Esophagus mucosa (tissue), 1 donor: ENCODE results near the gene DDX49. TPM values are rescaled to one million over a fixed set of nuclear protein-coding genes. Genes with fewer than 3 reads are reported as not detected.

ENCODE experiments used
- ATAC-seq: fragments of 200-7000 bp; cut with Tn5 transposase; one replicate; pipeline ENCODE4 v1.9.1; 2020
- total RNA-seq: library from RNA; stranded (reverse); gene quantifications from one replicate; pipeline ENCODE4 v1.2.4, GENCODE V29; 2023
- donor health status: DM: yes; HTN: yes; CAD: no.

The DDX49 gene
- total RNA-seq, 1 donor from 2014 or later = 56.0 TPM

DNA sequence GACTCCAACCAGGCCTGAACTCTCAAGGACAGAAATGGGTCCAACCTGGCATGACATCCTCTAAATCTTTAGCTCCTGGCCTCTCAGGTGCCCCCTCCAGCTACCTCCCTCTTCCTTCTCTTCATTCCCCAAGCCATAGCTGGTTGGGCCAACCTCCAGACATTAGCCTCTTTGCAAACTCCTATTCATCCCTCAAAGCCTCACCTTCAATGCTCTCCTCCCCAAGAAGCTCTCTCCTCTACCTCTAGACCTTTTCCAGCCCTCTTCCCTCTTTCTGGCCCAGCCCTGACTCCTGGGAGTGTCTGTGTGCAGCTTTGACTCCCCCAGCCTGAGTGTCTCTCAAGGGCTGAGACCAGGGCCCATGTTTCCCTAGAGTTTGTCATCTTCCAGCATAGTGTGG lies 26.8 kb downstream of the DDX49 start:
- no peak for ATAC-seq

DNA sequence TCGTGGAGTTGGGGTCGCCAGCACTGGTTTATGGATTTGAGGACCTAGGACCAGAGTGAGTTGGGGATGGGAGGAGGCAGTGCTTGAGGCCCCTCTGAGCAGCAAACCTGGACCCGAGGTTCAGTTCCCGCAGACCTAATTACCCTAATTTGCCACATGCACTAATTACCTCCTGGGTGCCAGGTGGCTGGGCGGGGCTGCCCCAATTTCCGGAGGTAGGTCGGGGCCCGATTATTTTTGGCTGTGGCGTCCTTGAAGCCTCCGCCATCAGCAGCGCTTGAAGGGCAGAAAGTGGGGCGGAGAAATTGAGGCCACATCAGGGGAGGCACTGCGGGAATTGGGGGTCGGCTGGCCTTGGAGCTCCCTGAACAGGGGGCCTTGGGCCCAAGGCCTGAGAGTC lies 27.4 kb downstream of the DDX49 start:
- ATAC-seq = no peak

DNA sequence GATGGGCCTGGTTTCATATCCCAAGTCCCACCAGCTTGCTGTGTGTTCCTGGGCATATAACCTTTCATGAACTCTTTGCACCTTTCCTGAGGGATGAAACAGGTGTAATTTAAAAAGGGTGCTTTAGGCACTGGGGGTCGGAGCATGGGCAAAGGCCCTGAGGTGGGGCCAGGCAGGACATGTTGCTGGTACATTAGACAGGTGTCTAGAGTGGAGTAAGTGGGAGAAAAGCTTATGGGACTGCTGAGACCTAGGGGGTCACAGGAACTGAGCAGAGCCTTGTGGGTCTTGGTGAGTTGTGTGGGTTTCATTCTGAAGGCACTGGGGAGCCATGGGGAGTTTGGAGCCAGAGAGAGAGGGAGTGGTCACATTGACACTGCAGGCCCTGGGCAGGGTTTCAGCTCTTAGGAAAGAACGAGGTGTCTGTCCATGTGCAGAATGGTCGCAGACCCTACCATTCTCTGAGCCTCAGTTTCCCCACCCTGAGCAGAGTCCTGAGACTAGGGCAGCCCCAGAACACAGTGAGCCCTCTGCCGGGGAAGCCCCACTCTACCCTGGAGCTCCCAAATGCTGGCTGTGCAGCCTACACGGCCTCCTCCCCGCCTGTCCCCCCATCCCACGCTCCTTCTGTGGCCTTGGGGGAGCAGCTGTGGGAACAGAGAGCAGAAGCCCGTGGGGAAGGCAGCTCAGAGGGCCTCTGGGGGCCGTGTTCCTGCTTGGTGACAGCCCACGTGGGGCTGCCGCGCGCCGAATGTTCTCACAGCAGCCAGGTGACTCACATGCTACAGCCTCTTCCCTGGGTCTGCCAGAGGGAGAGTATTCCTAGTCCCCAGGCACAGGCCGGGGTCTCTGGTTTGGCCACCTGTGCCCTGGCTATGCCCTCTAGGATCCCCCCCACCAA lies 28.8 kb downstream of the DDX49 start:
- peak; percentile 24 for ATAC-seq

DNA sequence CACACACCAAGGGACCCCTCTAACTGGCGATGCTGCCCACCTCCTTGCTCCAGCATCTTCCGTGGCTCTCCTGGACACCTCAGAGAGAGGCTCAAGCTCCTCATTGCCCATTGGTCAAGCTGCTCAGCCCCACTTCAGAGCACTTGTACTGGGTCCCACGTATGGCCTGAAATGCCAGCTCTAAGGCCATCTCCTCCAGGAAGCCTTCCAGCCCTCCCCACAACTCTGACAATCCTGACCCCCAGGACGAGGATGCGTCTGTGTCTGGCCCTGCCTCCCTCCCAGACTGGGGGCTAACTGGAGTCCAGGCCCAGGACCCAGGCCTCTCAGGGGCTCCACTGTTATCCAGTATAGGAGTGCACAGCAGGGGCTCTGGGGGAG lies 29.5 kb downstream of the DDX49 start:
- ATAC-seq = no peak

DNA sequence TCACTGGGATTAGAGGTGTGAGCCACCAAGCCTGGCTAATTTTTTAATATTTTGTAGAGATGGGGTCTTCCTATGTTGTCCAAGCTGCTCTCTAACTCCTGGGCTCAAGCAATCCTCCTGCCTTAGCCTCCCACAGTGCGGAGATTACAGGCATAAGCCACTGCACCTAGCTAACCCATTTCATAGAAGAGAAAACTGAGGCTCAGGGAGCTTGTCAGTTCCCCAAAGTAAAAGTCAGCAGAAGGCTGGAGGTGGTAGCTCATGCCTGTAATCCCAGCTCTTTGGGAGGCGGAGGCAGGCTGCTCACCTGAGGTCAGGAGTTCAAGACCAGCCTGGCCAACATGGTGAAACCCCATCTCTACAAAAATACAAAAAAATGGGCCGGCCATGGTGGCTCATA lies 30.3 kb downstream of the DDX49 start:
- no peak for ATAC-seq

DNA sequence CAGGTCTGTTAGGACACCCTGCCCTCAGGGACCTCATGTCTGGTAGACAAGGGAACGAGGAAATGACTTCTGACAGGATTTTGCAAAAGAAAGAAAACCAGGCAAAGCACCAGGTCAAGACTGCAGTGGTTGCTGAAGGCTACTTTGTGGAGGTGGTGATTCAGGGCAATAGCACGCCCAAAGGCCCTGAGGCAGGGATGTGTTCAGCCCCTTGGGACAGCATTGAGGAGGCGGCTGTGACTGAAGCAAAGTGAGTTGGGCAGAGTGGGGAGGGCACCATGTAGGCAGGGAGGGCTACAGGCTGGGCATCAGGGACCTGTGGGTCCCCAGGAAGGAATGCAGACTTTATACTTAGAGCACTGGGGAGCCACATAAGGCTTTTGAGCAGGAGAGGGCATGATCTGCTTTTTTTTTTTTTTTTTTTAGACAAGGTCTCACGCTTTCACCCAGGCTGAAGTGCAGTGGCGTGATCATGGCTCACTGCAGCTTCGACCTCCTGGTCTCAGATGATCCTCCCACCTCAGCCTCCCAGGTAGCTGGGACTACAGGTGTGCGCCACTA lies 32.3 kb downstream of the DDX49 start:
- peak; percentile 79 for ATAC-seq

DNA sequence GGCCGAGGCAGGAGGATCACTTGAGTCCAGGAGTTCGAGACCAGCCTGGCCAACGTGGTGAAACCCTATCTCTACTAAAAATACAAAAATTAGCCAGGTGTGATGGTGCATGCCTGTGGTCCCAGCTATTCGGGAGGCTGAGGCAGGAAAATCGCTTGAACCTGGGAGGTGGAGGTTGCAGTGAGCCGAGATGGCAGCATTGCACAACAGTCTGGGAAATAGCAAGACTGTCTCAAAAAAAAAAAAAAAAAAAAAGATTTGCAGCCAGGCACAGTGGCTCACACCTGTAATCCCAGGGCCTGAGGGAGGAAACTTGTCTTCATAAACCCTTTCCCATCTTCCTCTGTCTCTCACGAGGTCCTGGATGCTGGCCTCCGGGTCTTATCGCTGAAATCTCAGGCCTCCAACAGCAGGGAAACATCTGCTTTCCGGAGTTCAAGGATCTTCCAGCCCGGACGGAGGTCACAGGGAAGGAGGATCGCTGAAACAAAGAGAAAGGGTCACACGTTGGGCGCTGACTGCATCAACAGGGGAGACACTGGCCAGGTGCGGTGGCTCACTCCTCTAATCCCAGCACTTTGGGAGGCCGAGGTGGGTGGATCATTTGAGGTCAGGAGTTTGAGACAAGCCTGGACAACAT lies 33.0 kb downstream of the DDX49 start:
- peak; percentile 22 for ATAC-seq

DNA sequence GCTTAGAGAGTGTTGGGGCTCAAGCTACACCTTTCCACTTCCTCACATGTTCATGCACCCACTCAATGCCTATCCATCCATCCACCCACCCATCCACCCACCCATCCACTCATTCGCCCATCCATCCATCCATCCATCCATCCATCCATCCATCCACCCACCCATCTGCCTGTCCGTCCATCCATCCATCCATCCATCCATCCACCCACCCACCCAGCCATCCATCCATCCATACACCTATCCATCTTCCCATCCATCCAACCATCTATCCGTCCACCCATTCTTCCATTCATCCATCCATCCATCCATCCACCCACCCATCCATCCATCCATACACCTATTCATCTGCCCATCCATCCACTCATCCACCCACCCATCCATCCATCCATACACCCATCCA lies 34.6 kb downstream of the DDX49 start:
- ATAC-seq = no peak

DNA sequence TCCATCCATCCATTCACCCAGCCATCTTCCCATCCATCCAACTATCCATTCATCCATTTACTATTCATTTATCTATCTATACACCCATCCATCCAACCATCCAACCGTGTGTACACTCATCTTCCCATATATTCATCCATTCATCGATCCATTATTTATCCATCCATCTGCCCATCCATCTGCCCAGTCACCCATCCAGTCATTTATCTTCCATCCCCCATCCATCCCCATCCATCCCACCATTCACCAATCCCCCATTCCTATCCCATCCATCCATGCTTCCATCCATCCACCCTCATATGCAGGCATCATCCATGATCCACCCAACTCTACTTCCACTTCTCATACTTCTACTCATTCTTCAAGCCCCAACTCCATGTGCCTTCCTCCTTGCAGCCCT lies 35.5 kb downstream of the DDX49 start:
- no peak for ATAC-seq

DNA sequence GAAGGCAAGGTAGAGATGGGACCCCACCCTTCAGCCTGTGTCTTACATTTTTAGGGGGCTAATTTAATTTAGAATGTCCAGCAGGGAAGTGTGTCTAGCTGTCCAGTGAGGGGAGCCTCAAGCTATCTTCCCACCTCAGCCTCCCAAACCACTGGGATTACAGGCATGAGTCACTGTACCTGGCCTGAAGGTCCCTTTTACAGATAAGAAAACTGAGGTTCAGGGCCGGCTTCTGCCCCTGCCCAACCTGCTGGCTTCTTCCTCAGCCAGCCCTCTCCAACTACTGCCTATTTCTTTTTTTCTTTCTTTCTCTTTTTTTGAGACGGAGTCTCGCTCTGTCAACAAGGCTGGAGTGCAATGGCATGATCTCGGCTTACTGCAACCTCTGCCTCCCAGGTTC lies 40.9 kb downstream of the DDX49 start:
- ATAC-seq = no peak

DNA sequence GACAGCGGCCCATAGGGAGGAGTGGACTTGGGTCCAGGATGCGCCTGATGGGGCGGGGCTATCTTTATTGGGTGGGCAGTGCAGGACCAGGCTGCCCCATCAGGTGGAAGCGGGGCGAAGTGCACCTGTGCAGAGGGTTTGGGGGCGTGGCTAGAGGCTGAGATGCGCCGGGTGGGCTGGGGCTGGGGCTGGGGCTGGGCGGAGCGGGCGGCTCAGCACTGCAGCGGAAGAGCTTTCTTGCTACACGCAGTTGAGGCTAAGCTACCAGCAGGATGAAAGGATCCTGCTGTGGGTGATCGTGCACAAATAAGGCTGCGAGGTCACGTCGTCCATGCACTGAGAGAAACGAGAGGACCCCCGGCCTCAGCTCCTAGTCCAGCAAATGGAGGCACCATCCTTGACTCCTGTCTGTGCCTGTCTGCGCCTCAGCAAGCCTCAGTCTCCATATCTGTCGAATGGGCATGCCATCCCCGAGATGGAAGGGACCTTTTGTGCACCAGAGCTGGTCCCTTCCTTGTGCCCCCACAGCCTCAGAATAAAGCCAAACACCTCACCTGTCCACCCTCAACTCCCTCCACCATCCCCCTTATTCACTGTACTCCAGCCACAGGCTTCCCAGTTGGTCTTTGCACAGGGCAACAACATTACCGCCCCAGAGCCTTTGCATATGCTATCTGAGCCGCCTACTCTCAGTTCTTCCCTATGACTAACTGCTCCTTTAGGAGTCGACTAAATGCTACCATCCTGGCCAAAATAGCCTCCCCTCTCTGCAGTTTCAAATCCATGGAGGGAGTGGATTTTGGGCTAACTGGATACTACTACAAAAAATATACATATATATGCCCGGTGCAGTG lies 42.5 kb downstream of the DDX49 start:
- ATAC-seq = peak; percentile 22

DNA sequence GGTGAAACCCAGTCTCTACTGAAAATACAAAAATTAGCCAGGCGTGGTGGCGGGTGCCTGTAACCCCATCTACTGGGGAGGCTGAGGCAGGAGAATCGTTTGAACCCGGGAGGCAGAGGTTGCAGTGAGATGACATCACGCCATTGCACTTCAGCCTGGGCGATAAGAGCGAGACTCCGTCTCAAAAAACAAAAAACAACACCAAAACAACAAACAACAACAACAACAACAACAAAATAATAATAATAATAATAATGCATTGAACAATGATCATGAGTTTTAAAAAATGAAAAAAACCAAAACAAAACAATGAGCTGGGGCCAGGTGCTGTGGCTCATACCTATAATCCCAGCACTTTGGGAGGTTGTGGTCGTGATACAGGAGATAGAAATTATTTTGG lies 44.6 kb downstream of the DDX49 start:
- no peak for ATAC-seq

DNA sequence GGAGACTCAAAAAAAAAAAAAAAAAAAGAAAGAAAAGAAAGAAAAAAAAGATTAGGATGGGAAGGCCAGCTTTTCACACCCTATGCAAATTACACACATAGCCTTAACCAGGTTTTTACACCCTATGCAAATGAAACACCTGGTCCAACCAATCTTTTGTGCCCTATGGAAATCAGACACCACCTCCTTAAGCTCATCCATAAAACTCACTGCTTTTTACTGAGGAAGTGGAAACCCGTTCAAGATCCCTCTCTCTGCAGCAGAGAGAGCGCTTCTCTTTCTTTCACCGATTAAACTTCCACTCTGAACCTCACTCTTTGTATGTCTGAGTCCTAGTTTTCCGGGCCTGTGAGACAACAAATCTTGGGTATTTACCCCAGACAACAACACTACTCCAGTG lies 46.8 kb downstream of the DDX49 start:
- no peak for ATAC-seq

DNA sequence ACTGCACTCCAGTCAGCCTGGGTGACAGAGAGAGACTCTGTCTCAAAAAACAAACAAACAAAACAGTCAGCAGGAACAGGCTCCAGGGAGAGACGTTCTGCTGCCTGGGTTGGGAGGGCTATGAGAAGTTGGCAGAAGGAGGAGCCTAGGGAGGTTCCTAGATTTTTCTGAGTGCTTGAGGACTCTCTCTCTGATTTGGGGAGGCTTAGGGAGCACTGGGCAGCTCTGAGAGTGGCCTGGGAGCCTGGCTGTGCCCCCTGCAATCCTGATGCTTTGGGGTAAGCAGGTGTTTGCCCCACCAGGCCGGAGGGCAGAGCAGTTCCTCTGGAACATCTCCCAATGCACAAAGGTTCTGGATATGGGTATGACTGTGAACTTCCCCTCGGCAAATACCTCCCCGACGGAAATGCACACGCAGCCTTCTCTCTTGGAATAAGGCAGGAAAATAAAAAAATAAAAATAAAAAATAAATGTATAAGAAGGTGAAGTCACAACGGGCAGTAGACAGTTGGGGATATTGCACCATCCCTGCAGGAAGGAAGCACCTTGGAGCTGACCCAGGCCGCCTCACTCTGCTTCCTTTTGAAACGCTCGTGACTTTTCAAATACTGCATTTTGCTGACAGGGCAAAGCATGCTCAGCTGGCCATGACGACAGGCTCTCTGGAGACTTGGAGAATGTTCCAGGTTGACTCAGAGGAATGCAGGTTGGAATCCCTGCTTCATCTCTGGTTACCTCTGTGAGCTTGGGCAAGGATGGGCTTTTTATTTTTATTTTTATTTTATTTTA lies 48.0 kb downstream of the DDX49 start:
- peak; percentile 84 for ATAC-seq

DNA sequence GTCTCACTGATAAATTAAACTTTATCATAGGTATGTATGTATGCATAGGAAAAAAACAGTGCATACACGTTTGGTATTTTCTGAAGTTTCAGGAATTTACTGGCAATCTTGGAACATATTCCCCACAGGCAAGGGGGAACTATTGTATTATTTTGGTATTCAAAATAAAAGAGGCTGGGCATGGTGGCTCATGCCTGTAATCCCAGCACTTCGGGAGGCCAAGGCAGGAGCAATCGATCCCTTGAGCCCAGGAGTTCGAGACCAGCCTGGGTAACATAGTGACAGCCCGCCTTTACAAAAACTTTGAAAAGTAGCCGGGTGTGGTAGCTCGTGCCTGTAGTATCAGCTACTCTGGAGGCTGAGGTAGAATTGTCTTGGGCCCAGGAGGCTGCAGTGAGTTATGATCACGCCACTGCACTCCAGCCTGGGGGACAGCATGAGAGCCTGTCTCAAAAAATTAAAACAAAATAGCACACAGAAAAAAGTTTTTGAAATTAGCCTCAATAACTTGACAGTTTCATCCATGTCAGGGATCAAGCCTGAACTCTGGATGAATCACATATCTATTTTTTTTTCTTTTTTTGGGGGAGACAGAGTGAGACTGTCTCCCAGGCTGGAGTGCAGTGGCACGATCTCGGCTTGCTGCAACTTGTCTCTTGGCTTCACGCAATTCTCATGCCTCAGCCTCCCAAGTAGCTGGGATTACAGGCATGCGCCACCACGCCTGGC lies 50.6 kb downstream of the DDX49 start:
- peak; percentile 3 for ATAC-seq

DNA sequence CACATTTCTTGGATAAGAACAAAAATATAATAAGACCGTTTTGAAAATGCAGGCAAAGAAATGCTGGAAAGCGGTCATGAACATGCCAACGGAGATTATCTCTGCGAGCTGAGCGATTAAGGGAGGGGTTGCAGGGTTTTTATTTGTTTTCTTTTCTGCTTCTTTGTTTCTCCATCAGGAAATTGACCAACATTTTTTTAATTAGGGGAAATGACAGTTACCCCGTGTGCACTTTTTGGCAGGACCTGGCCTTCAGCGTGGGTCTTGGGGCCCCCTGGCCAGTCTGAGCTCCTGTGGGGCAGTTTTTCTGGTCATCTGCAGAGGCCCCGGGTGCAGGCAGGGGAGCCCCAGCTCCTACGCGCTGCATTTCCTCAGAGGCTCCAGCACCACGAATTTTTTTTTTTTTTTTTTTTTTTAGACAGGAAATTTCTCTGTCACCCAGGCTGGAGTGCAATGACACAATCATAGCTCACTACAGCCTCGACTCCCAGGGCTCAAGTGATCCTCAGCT lies 52.8 kb downstream of the DDX49 start:
- ATAC-seq = no peak

DNA sequence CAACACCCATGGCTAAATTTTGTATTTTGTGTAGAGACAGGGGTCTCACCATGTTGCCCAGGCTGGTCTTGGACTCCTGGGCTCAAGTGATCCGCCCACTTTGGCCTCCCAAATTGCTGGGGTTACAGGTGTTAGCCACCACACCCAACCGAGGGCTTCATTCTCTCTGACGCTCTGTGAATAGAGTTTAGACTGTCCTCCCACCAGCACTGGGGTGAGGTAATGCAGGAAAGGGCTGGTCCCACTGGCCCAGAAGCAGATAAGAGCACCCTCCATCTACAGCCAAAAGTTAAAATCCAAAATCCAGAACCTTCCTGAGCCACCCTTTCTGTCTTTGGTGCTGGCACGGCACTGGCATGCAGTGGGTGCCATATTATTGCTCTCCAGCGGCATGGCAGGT lies 53.3 kb downstream of the DDX49 start:
- no peak for ATAC-seq

DNA sequence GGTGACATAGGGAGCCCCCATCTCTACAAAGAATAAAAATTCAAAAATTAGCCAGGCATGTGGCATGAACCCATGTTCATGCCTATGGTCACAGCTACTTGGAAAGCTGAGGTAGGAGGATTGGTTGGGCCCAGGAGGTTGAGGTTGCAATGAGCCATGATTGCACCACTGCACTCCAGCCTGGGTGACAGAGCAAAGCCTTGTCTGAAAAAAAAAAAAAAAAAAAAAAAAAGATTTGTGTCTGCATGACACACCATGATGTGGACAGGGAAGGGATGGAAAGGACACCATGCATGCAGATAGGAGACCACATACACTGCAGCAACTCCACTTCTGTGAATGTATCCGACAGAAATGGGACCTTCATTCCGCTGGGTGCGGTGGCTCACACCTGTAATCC lies 55.5 kb downstream of the DDX49 start:
- ATAC-seq = peak; percentile 49

DNA sequence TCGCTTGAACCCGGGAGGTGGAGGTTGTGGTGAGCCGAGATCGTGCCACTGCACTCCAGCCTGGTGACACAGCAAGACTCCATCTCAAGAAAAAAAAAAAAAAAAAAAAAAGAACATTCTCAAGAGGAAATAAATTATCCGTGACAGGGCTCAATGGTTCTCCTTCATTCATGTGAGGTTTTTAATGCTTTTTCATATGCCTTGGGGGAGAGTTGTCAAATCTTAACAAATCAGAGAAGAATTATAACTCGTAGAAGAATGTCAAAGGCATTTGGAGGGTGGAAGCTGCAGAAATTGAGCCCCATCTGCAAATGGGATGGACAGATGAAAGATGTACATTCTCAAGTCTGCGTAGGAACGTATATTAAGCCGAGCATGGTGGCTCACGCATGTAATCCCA lies 56.4 kb downstream of the DDX49 start:
- no peak for ATAC-seq
